HepG2 (cell line): ENCODE measurements around the gene SREBF1. TPM values are rescaled to one million over a fixed set of nuclear protein-coding genes. Genes with fewer than 3 reads are reported as not detected.

ENCODE experiments used
- ATF1 ChIP-seq: IDR thresholded peaks from 2 replicates; pipeline ENCODE4 v1.6.1; 2016; ENCODE audit warnings: mild to moderate bottlenecking, control low read depth
- BRD4 ChIP-seq: sonication (generic); formaldehyde crosslinking; IDR thresholded peaks from 2 replicates; pipeline ENCODE4 v1.4.0; 2020; ENCODE audit warnings: missing genetic modification reagents
- CAMTA2 ChIP-seq: sonication (generic); formaldehyde crosslinking; IDR thresholded peaks from 2 replicates; pipeline ENCODE4 v1.4.0; 2020; ENCODE audit warnings: mild to moderate bottlenecking, missing genetic modification reagents, borderline replicate concordance
- EED ChIP-seq: sonication (generic); formaldehyde crosslinking; IDR thresholded peaks from 2 replicates; pipeline ENCODE4 v1.5.0; 2020; ENCODE audit warnings: mild to moderate bottlenecking, missing genetic modification reagents
- FOXP4 ChIP-seq: sonication (generic); formaldehyde crosslinking; IDR thresholded peaks from 2 replicates; pipeline ENCODE4 v1.4.0; 2020; ENCODE audit warnings: missing genetic modification reagents
- GZF1 ChIP-seq: sonication (generic); formaldehyde crosslinking; IDR thresholded peaks from 2 replicates; pipeline ENCODE4 v1.5.1; 2020; ENCODE audit warnings: mild to moderate bottlenecking, missing genetic modification reagents
- MLLT10 ChIP-seq: sonication (generic); formaldehyde crosslinking; IDR thresholded peaks from 2 replicates; pipeline ENCODE4 v1.4.0; 2020; ENCODE audit warnings: missing genetic modification reagents
- SALL1 ChIP-seq: sonication (generic); formaldehyde crosslinking; IDR thresholded peaks from 2 replicates; pipeline ENCODE4 v1.8.0; 2022; ENCODE audit warnings: mild to moderate bottlenecking, missing genetic modification reagents
- SIN3B ChIP-seq: fragments of 150-350 bp; IDR thresholded peaks from 2 replicates; pipeline ENCODE4 v1.6.1; 2014; ENCODE audit warnings: low read length
- TCF7 ChIP-seq: sonication (generic); IDR thresholded peaks from 2 replicates; pipeline ENCODE4 v1.6.1; 2016; ENCODE audit warnings: antibody characterized with exemption, low read depth
- WIZ ChIP-seq: sonication (generic); formaldehyde crosslinking; IDR thresholded peaks from 2 replicates; pipeline ENCODE4 v1.5.1; 2020; ENCODE audit warnings: mild to moderate bottlenecking, missing genetic modification reagents
- ZNF143 ChIP-seq: sonication (generic); formaldehyde crosslinking; IDR thresholded peaks from 2 replicates; pipeline ENCODE4 v1.4.0; 2020; ENCODE audit warnings: missing genetic modification reagents
- ZNF251 ChIP-seq: sonication (generic); formaldehyde crosslinking; IDR thresholded peaks from 2 replicates; pipeline ENCODE4 v1.9.0; 2021; ENCODE audit warnings: mild to moderate bottlenecking, missing genetic modification reagents
- ZNF335 ChIP-seq: sonication (generic); formaldehyde crosslinking; IDR thresholded peaks from 2 replicates; pipeline ENCODE4 v1.4.0; 2020; ENCODE audit warnings: missing genetic modification reagents
- ZNF501 ChIP-seq: sonication (generic); formaldehyde crosslinking; IDR thresholded peaks from 2 replicates; pipeline ENCODE4 v1.5.1; 2020; ENCODE audit warnings: mild to moderate bottlenecking, moderate library complexity, missing genetic modification reagents
- polyA plus RNA-seq, 8 experiments: library from polyadenylated mRNA; depleted of rRNA in 3 of 8; stranded (reverse) in 7 of 8; unstranded in 1 of 8; fragments of >200 nt; fragmentation: Illumina TruSeq in 4 of 8; extraction: Trizol in 4 of 8; gene quantifications; 2 replicates each; pipeline versions ENCODE4 v1.2.1 to v1.2.3, GENCODE V29; 2011 to 2016; ENCODE audit warnings: low read depth in 4 of 8, missing spikeins in 1 of 8, mixed read lengths in 1 of 8; ENCODE audit not compliant: insufficient read depth in 1 of 8
- total RNA-seq, 5 experiments: library from RNA; depleted of rRNA; stranded (reverse); fragments of >200 nt; fragmentation: Illumina TruSeq; extraction: Trizol; gene quantifications; 2 replicates each; pipeline ENCODE4 v1.2.3, GENCODE V29; 2016; ENCODE audit warnings: low read depth in 1 of 5
- TF ChIP-seq, protein P1 (sequence below): sonication (generic); formaldehyde crosslinking; IDR thresholded peaks from 2 replicates; pipeline ENCODE4 v1.5.1; 2020; ENCODE audit warnings: mild to moderate bottlenecking, missing genetic modification reagents, borderline replicate concordance
- TF ChIP-seq, protein P2 (sequence below): IDR thresholded peaks from 2 replicates; pipeline ENCODE4 v1.6.1; 2012; ENCODE audit warnings: low read length, improper control_type of control experiment

The SREBF1 gene
- total and polyA plus RNA-seq, 2 of the 13 experiments (the other 11 are each of a cell fraction or from before 2014, with no cell fraction given) = 34.3 to 38.0 TPM

GRCh38 chr17:17812211-17813054 lies 24.4 kb downstream of the SREBF1 start (continued):
- TF ChIP-seq, protein P1, sequence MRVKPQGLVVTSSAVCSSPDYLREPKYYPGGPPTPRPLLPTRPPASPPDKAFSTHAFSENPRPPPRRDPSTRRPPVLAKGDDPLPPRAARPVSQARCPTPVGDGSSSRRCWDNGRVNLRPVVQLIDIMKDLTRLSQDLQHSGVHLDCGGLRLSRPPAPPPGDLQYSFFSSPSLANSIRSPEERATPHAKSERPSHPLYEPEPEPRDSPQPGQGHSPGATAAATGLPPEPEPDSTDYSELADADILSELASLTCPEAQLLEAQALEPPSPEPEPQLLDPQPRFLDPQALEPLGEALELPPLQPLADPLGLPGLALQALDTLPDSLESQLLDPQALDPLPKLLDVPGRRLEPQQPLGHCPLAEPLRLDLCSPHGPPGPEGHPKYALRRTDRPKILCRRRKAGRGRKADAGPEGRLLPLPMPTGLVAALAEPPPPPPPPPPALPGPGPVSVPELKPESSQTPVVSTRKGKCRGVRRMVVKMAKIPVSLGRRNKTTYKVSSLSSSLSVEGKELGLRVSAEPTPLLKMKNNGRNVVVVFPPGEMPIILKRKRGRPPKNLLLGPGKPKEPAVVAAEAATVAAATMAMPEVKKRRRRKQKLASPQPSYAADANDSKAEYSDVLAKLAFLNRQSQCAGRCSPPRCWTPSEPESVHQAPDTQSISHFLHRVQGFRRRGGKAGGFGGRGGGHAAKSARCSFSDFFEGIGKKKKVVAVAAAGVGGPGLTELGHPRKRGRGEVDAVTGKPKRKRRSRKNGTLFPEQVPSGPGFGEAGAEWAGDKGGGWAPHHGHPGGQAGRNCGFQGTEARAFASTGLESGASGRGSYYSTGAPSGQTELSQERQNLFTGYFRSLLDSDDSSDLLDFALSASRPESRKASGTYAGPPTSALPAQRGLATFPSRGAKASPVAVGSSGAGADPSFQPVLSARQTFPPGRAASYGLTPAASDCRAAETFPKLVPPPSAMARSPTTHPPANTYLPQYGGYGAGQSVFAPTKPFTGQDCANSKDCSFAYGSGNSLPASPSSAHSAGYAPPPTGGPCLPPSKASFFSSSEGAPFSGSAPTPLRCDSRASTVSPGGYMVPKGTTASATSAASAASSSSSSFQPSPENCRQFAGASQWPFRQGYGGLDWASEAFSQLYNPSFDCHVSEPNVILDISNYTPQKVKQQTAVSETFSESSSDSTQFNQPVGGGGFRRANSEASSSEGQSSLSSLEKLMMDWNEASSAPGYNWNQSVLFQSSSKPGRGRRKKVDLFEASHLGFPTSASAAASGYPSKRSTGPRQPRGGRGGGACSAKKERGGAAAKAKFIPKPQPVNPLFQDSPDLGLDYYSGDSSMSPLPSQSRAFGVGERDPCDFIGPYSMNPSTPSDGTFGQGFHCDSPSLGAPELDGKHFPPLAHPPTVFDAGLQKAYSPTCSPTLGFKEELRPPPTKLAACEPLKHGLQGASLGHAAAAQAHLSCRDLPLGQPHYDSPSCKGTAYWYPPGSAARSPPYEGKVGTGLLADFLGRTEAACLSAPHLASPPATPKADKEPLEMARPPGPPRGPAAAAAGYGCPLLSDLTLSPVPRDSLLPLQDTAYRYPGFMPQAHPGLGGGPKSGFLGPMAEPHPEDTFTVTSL (CRISPR knock-in tag) = no peak
- TF ChIP-seq MLLT10 (CRISPR knock-in tag) (no peak), CAMTA2 (CRISPR knock-in tag) (no peak), ZNF143 (no peak), WIZ (0 out of 2 replicates have a peak, but pooled peaks have one; percentile 22), GZF1 (CRISPR knock-in tag) (no peak), TCF7 (no peak), ZNF501 (peak; percentile 78; the same call in 1 of the 2 replicates), SIN3B (no peak), EED (CRISPR knock-in tag) (no peak), SALL1 (no peak; the same call in 1 of the 2 replicates), ATF1 (CRISPR knock-in tag) (no peak), ZNF251 (CRISPR knock-in tag) (0 out of 2 replicates have a peak, but pooled peaks have one; percentile 81), ZNF335 (CRISPR knock-in tag) (no peak), BRD4 (CRISPR knock-in tag) (no peak), FOXP4 (CRISPR knock-in tag) (no peak; the same call in 1 of the 2 replicates)
- TF ChIP-seq, protein P2, sequence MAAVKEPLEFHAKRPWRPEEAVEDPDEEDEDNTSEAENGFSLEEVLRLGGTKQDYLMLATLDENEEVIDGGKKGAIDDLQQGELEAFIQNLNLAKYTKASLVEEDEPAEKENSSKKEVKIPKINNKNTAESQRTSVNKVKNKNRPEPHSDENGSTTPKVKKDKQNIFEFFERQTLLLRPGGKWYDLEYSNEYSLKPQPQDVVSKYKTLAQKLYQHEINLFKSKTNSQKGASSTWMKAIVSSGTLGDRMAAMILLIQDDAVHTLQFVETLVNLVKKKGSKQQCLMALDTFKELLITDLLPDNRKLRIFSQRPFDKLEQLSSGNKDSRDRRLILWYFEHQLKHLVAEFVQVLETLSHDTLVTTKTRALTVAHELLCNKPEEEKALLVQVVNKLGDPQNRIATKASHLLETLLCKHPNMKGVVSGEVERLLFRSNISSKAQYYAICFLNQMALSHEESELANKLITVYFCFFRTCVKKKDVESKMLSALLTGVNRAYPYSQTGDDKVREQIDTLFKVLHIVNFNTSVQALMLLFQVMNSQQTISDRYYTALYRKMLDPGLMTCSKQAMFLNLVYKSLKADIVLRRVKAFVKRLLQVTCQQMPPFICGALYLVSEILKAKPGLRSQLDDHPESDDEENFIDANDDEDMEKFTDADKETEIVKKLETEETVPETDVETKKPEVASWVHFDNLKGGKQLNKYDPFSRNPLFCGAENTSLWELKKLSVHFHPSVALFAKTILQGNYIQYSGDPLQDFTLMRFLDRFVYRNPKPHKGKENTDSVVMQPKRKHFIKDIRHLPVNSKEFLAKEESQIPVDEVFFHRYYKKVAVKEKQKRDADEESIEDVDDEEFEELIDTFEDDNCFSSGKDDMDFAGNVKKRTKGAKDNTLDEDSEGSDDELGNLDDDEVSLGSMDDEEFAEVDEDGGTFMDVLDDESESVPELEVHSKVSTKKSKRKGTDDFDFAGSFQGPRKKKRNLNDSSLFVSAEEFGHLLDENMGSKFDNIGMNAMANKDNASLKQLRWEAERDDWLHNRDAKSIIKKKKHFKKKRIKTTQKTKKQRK = no peak
